Raji (cell line): Measurements from ENCODE around the gene SCARF1.

Source experiments
- POLR2A ChIP-seq: IDR thresholded peaks from 2 replicates; pipeline ENCODE4 v1.6.1; 2011; ENCODE audit warnings: low read depth, low read length, control low read depth; ENCODE audit not compliant: insufficient read depth

Gene SCARF1

DNA sequence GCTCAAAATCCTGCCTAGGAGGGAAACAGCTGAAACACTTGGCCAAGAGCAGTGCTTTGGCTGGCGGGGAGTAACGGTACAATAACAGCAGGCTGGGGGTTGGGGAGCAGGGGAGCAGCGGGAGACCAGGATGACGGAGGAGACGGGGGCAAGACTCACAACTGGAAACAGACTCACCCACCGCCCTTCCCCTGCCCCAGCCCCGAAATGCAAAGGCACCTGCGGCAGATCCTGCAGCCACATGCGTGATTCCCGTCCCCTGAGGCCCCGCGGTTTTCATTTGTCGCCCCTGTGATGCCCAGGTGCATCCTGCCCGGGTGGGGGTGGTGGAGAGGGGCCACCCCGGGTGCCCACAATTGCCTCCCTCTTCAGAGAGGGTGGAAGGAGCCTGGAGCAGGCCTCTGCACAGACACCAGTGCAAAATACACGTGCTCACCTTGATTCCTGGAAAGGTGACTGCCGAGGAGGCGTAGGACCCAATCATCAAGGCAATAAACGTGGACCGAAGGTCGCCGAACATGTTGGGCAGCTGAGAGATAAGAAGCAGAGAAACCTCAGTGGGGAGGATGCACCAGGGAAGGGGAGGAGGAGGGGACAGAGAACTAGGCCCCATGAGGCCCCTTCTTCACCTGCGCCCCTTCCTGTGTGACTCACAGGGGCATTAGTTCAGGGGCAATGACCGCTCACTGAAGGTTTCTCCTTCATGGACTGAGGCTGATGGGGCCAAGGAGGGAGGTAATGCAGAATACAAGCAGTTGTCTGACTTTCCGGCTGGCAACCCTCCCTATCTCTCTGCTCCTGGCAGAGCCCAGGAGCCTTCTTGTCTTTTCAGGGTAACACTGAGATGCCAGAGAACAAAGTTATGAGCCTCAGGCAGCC is 52.5 kb downstream of the SCARF1 start:
- 0 out of 2 replicates have a peak, but pooled peaks have one; percentile 32 for TF ChIP-seq POLR2A

DNA sequence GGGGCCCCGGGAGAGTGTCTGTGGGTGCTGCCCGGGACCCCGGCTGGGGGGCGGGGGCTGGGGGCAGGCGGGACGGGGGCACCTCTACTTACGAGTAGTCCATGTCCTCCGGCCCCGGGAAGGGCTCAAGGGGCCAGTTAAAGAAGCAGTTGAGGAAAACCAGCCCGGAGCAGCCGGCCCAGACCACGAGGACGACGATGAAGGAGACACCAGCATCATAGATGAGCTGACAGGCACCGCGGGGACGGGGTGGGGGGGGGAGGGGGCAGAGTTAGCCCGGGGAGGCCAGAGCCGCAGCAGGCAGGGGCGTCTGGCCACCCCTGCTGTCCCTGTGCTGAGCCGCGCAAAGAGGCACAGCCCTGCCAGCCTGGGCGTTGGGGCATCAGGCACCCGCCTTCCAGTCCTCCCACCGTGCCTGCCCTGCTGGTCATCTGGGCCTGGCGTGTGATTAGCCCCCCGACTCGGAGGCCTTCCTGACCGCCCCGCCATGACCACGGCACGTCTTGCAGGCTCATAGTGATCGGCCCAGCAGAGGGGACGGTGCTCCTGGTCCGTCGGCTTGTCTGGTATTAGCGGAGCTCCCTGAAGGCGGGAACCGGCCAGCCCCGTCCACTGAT is 54.0 kb downstream of the SCARF1 start:
- TF ChIP-seq POLR2A, result no peak

DNA sequence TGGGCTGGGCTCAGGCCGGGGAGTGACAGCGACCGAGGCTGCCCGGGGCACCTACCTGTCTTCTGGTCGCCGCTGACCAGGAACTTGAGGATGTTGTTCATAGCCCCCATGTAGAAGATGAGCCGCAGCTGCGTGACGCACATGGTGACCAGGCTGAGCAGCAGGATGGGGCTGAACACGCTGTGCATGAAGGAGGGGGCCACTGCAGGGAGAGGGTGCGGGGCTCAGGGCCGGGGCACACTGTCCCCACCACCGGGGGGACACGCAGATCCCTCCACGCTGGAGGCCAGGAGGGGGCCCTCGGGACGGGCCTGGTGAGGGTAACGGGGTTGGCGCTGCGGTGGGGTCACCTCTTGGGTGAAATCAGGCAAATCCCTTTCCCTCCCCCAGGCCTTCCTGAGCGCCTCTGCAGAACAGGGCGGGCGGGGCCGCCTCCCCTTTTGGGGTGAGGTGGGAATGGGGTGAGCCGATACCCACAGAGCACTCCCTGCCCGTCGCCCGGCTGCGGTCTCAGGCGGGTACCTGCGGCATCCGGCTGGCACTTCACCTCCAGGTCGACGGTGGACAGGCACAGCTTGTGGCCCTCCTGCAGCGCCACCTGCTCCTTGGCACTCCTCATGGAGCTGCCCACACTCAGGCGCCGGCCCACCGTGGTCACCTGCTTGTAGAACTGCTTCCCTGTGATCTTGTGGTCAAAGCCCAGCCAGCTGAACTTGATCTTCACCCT is 54.6 kb downstream of the SCARF1 start:
- TF ChIP-seq POLR2A, result no peak

DNA sequence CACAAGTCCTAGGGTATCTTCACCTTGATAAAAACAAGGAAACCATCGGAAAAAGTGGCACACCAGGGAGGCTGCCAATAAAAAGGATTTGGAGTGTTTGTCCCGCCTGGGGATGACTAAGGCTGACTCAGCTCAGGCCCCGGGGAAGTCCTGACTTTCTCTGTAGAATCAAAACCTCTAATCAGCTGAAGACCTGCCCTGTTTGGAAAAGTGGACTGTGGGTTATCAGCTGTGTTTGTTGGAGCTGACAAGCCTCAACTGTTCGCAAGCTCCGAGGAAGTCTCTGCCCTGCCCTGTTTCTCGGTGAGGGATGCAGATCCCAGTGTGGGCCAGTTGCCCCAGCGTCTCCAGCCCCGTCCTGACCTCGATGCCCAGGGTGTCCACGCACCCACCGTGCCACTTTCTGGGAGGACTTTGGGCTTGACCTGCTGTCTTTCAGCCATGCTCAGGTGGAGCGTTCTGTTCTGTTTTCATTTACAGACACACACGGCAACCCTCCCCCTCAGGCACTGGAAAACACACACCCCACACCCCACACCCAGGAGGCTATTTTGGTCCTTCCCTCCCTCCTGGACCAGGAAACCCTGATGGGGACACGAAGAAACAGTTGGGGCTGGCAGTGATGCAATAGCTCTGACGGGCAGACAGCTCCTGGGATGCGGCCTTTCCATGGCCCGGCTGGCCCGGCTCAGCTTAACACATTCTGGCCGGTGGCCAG is 55.3 kb downstream of the SCARF1 start:
- TF ChIP-seq POLR2A, result no peak

DNA sequence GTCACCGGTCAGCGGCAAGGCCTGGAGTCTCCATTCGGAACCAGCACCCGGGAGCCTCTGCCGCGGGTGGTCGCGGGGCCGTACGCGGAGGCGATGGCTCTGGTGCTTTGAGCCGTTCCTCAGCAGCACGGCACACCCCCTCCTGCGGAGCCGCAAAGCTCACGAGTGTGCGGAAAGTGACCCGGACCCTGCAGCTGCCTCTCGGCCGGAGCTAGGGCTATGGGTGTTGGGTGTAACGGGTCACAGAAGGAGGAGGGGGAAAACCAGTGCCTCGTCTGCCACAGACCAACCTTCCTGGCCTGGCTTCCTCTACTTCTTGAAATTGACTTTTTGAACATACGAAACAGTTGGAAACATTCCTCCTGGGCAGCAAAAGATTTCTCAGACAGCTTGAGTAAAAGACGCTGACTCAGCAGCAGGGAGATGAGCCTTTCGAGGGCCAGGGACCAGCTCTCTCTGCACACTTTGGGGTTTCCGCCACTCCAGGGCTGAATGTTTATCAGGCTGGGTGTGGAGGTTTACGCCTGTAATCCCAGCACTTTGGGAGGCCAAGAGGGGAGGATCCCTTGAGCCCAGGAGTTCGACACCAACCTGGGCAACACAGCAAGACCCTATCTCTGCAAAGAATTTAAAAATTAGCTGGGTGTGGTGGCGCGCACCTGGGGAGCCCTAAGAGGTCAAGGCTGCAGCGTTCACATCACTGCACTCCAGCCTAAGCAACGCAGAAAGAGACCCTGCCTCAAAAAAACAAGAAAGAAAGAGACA is 56.5 kb downstream of the SCARF1 start:
- TF ChIP-seq POLR2A, result no peak

DNA sequence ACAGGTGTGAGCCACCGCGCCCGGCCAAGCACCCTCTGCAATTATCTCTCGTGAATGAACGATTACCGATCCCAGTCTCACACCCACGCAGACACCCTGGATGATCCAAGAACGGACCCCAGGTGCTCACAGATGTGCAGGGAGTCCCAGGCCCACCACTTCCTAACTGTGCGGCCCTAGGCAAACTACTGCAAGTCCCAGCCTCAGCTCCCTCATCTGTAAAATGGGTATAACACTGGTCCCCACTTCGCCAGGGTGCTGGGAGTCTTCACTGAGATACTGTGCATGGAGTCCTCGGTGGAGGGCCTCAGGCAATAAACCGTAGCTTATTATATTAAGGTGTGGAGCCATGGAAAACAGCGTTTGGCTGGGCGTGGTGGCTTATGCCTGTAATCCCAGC is 61.4 kb downstream of the SCARF1 start:
- TF ChIP-seq POLR2A, result no peak
